Heart right ventricle (tissue), 16 donors: ENCODE measurements around the gene RHO. TPM values are rescaled to one million over a fixed set of nuclear protein-coding genes. Genes with fewer than 3 reads are reported as not detected.
A peak's percentile ranks its signal among the peaks of the same experiment; 100 is the strongest.

ENCODE experiments used
- ATAC-seq, 8 donors: fragments of 200-7000 bp; cut with Tn5 transposase; one replicate each; pipeline ENCODE4 v1.9.1; 2020; ENCODE audit warnings: mild to moderate bottlenecking in 8 of 8, moderate library complexity in 8 of 8, moderate number of reproducible peaks in 1 of 8
- DNase-seq, 2 donors: peaks; one replicate each; pipeline ENCODE4 v3.0.0-alpha.2; 2020
- H3K27ac ChIP-seq, 10 donors: fragments of 200-600 bp; sonication (generic) in 2 of 10; one replicate each; pipeline versions ENCODE4 v1.5.0 to v1.8.0; 2020 to 2022; ENCODE audit warnings: mild to moderate bottlenecking in 3 of 10
- H3K27me3 ChIP-seq, 7 donors: fragments of 200-600 bp; one replicate each; pipeline ENCODE4 v1.8.0; 2021 to 2022; ENCODE audit warnings: mild to moderate bottlenecking in 2 of 7
- H3K36me3 ChIP-seq, 9 donors: fragments of 200-600 bp; sonication (generic) in 1 of 9; one replicate each; pipeline versions ENCODE4 v1.5.0 to v1.8.0; 2020 to 2022; ENCODE audit warnings: mild to moderate bottlenecking in 2 of 9
- H3K4me1 ChIP-seq, 9 donors: fragments of 200-600 bp; sonication (generic) in 1 of 9; one replicate each; pipeline versions ENCODE4 v1.5.0 to v1.8.0; 2020 to 2022; ENCODE audit warnings: mild to moderate bottlenecking in 4 of 9
- H3K4me3 ChIP-seq, 10 donors: fragments of 200-600 bp; sonication (generic) in 2 of 10; one replicate each; pipeline versions ENCODE4 v1.5.0 to v1.8.0; 2020 to 2022; ENCODE audit warnings: mild to moderate bottlenecking in 7 of 10, moderate library complexity in 2 of 10
- H3K9me3 ChIP-seq, 11 donors: fragments of 200-600 bp in 10 of 11; sonication (generic) in 2 of 11; one replicate each; pipeline versions ENCODE4 v1.5.0 to v1.8.0; 2013 to 2022; ENCODE audit warnings: mild to moderate bottlenecking in 2 of 11, control low read depth in 1 of 11, moderate library complexity in 1 of 11
- WGBS, 2 donors: extraction: QIAGEN DNeasy Blood & Tissue Kit; methylation state at CpG; one replicate each; pipeline ENCODE4 v1.1.7; 2013; ENCODE audit warnings: inconsistent platforms in 1 of 2; 5-methylcytosine and 5-hydroxymethylcytosine counted together
- intact Hi-C, 10 donors: fragments of 100-400 bp; cut with DNase I; formaldehyde crosslinking; loops; one replicate each; pipeline versions ENCODE4 v1.11.1 to v1.14.2; 2022
- polyA plus RNA-seq, 2 donors: library from polyadenylated mRNA; stranded (reverse); fragments of 200-250 nt; gene quantifications; one replicate each; pipeline ENCODE4 v1.2.3, GENCODE V29; 2013
- total RNA-seq, 10 donors: library from RNA; stranded (reverse); fragmentation: NEBNext Ultra II Directional in 3 of 10; extraction: Animal tissue kit (Norgen Biotek cat#: 25700) in 3 of 10; gene quantifications; one replicate each; pipeline versions ENCODE4 v1.2.1 to v1.2.4, GENCODE V29; 2021 to 2023
- TF ChIP-seq, protein P1 (sequence below), 9 donors: fragments of 200-600 bp; sonication (generic) in 2 of 9; IDR thresholded peaks; one replicate each; pipeline versions ENCODE4 v1.5.0 to v1.8.0; 2021 to 2022; ENCODE audit warnings: antibody characterized with exemption in 9 of 9, mild to moderate bottlenecking in 5 of 9, moderate library complexity in 1 of 9
- donor health status: Arrhythmogenic right ventricular cardiomyopathy.
- donor health status: ischemic (EF 13 %, LVEDD 7.1; RV severe dilation, severe dysfunction).
- donor health status: healthy with polysubstance abuse.
- donor health status: DM: no; HTN: yes; CAD: no.
- donor health status: DM: no; HTN: no; CAD: no.
- donor health status: ischemic (EF 25% LVEDD 6.9; RV normal size, moderate dysfunction).
- donor health status: ischemic (EF 25% LVEDD 5.7; RV mildly dilated, moderate dysfunction).
- donor health status: healthy.
- donor health status: DM: yes; HTN: yes; CAD: no.
- donor health status: Ischemic cardiomyopathy.
- donor health status: ischemic (EF 35%, LVEDD 5.7; RV mildly dilated, moderate dysfunction).
- donor health status: nonischemic (EF 11% LVEDD 7.7; RV severe dilation, severe dysfunction).
- donor health status: DM: yes; HTN: yes; CAD: no.
- donor health status: PGD.
- donor health status: ischemic (EF 29% LVEDD 5.4; RV normal size, mild dysfunction).
- donor health status: nonischemic (EF 23%, LVEDD 6.1; RV moderate dilation, normal function).

RHO gene
- total and polyA plus RNA-seq, 12 donors = not detected

GRCh38 chr3:129530821-129531220, 2.4 kb downstream of the RHO start:
- H3K4me3 ChIP-seq = no peak overlapping the region
- TF ChIP-seq, protein P1, sequence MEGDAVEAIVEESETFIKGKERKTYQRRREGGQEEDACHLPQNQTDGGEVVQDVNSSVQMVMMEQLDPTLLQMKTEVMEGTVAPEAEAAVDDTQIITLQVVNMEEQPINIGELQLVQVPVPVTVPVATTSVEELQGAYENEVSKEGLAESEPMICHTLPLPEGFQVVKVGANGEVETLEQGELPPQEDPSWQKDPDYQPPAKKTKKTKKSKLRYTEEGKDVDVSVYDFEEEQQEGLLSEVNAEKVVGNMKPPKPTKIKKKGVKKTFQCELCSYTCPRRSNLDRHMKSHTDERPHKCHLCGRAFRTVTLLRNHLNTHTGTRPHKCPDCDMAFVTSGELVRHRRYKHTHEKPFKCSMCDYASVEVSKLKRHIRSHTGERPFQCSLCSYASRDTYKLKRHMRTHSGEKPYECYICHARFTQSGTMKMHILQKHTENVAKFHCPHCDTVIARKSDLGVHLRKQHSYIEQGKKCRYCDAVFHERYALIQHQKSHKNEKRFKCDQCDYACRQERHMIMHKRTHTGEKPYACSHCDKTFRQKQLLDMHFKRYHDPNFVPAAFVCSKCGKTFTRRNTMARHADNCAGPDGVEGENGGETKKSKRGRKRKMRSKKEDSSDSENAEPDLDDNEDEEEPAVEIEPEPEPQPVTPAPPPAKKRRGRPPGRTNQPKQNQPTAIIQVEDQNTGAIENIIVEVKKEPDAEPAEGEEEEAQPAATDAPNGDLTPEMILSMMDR (IDR thresholded peaks at IDR 0.05) = no peak
- peaks cover 5 to 17% (median 9%) of the 10 kb centered on the region in 9 donors for H3K4me1 ChIP-seq
- H3K27me3 ChIP-seq = no peaks in the 10 kb centered on the region
- no peak overlapping the region for H3K27ac ChIP-seq
- intact Hi-C loops = loop anchor here in 1 of 10 donors (1.0 kb wide), 1 partner anchor 29 kb away; no protein-coding TSS in a partner anchor
- no peaks in the 10 kb centered on the region for H3K9me3 ChIP-seq
- ATAC-seq (peak in 2 of 8 donors; percentile 10 to 21), DNase-seq (no peak)
- WGBS, 2 donors = 95 to 98% methylated on average over 13 of the region's 13 CpGs
- no peaks in the 10 kb centered on the region for H3K36me3 ChIP-seq

DNA sequence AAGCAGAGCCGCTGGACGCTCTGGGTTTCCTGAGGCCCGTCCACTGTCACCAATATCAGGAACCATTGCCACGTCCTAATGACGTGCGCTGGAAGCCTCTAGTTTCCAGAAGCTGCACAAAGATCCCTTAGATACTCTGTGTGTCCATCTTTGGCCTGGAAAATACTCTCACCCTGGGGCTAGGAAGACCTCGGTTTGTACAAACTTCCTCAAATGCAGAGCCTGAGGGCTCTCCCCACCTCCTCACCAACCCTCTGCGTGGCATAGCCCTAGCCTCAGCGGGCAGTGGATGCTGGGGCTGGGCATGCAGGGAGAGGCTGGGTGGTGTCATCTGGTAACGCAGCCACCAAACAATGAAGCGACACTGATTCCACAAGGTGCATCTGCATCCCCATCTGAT, 3.3 kb downstream of the RHO start:
- H3K27me3 ChIP-seq = no peaks in the 10 kb centered on the region
- H3K27ac ChIP-seq = no peak overlapping the region
- H3K9me3 ChIP-seq = no peaks in the 10 kb centered on the region
- no peak overlapping the region for H3K4me3 ChIP-seq
- H3K36me3 ChIP-seq = no peaks in the 10 kb centered on the region
- TF ChIP-seq, protein P1 (IDR thresholded peaks at IDR 0.05) = no peak
- DNase-seq = no peak
- H3K4me1 ChIP-seq = peaks cover 5 to 11% (median 9%) of the 10 kb centered on the region in 9 donors
- no peak for ATAC-seq
- intact Hi-C loops = no loop called here
- WGBS, 2 donors = 92 to 93% methylated on average over 11 of the region's 11 CpGs

GRCh38 chr3:129532261-129532660, 3.8 kb downstream of the RHO start:
- intact Hi-C loops = no loop called here
- H3K4me1 ChIP-seq = peaks cover 5 to 11% (median 9%) of the 10 kb centered on the region in 9 donors
- 95 to 97% methylated on average over 20 of the region's 20 CpGs for WGBS, 2 donors
- H3K27me3 ChIP-seq = no peaks in the 10 kb centered on the region
- no peak for DNase-seq
- no peak for ATAC-seq
- H3K27ac ChIP-seq = no peak overlapping the region
- TF ChIP-seq, protein P1 (IDR thresholded peaks at IDR 0.05) = no peak
- H3K4me3 ChIP-seq = no peak overlapping the region
- H3K9me3 ChIP-seq = no peaks in the 10 kb centered on the region
- H3K36me3 ChIP-seq = no peaks in the 10 kb centered on the region

DNA sequence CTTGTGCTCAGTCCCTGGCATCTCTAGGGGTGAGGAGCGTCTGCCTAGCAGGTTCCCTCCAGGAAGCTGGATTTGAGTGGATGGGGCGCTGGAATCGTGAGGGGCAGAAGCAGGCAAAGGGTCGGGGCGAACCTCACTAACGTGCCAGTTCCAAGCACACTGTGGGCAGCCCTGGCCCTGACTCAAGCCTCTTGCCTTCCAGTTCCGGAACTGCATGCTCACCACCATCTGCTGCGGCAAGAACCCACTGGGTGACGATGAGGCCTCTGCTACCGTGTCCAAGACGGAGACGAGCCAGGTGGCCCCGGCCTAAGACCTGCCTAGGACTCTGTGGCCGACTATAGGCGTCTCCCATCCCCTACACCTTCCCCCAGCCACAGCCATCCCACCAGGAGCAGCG, 5.0 kb downstream of the RHO start:
- no peak overlapping the region for H3K4me3 ChIP-seq
- WGBS, 2 donors = 96 to 99% methylated on average over 16 of the region's 16 CpGs

More for the DNA sequence above, 5.0 kb downstream of the RHO start:
- intact Hi-C loops = no loop called here
- TF ChIP-seq, protein P1 (IDR thresholded peaks at IDR 0.05) = no peak
- Histone ChIP-seq H3K9me3 (no peaks in the 10 kb centered on the region), H3K27me3 (no peaks in the 10 kb centered on the region), H3K4me1 (peaks cover 5 to 11% (median 9%) of the 10 kb centered on the region in 9 donors), H3K27ac (no peak overlapping the region), H3K36me3 (no peaks in the 10 kb centered on the region)
- no peak for ATAC-seq
- DNase-seq = no peak
